Neural cell (in vitro differentiated cells): Measurements from ENCODE around the gene PRICKLE3. TPM values are rescaled to one million over a fixed set of nuclear protein-coding genes. Genes with fewer than 3 reads are reported as not detected.

Experiments used
- polyA plus RNA-seq: library from polyadenylated mRNA; depleted of rRNA; stranded (reverse); fragments of >200 nt; gene quantifications from 2 replicates; pipeline ENCODE4 v1.2.3, GENCODE V29; 2014
- small RNA-seq, 3 experiments: library from RNA; depleted of rRNA; stranded (forward); fragments of <200 nt; gene quantifications; one replicate each; pipeline ENCODE3, GENCODE V24; 2012

PRICKLE3 gene
- polyA plus RNA-seq, 1 donor from 2014 or later, result 0.45 TPM

Small RNA genes lying within 50 kb of the gene (small RNA-seq; reads per million reads assigned to genes)
- gene RN7SL262P, result 0 to 0.16 (median 0) reads per million in 3 experiments

Other genes with a start within 250 kb of the PRICKLE3 start
- gene OTUD5, start 228.8 kb downstream of the PRICKLE3 start, polyA plus RNA-seq, result 34.3 and 35.9 TPM in 2 replicates
- gene KCND1, start 214.5 kb downstream of the PRICKLE3 start, polyA plus RNA-seq, result 3.7 and 4.8 TPM in 2 replicates
- gene GRIPAP1, start 184.1 kb downstream of the PRICKLE3 start, polyA plus RNA-seq, result 134 and 138 TPM in 2 replicates
- 8.9 and 17.9 TPM in 2 replicates for gene TFE3, start 143.0 kb downstream of the PRICKLE3 start, polyA plus RNA-seq
- 2.8 and 3.1 TPM in 2 replicates for gene CCDC120, start 127.4 kb downstream of the PRICKLE3 start, polyA plus RNA-seq
- gene PRAF2, start 112.4 kb downstream of the PRICKLE3 start, polyA plus RNA-seq, result 7.3 and 10.8 TPM in 2 replicates
- 26.5 and 29.5 TPM in 2 replicates for gene WDR45, start 106.5 kb downstream of the PRICKLE3 start, polyA plus RNA-seq
- gene GPKOW, start 62.6 kb downstream of the PRICKLE3 start, polyA plus RNA-seq, result 22.9 and 27.3 TPM in 2 replicates
- gene MAGIX, start 23.6 kb downstream of the PRICKLE3 start, polyA plus RNA-seq, result 4.2 and 12.2 TPM in 2 replicates
- gene PLP2, start 14.5 kb downstream of the PRICKLE3 start, polyA plus RNA-seq, result not detected in 2 replicates
- gene SYP, start 13.8 kb upstream of the PRICKLE3 start, polyA plus RNA-seq, result 240 and 281 TPM in 2 replicates
- not detected in 2 replicates for gene CACNA1F, start 47.0 kb upstream of the PRICKLE3 start, polyA plus RNA-seq
- gene CCDC22, start 49.1 kb upstream of the PRICKLE3 start, polyA plus RNA-seq, result 16.3 and 17.0 TPM in 2 replicates
- gene FOXP3, start 78.3 kb upstream of the PRICKLE3 start, polyA plus RNA-seq, result not detected in 2 replicates
- 20.4 and 21.0 TPM in 2 replicates for gene PPP1R3F, start 83.4 kb upstream of the PRICKLE3 start, polyA plus RNA-seq
- gene GAGE10, start 117.3 kb upstream of the PRICKLE3 start, polyA plus RNA-seq, result not detected in 2 replicates
- not detected in 2 replicates for gene GAGE12J, start 135.7 kb upstream of the PRICKLE3 start, polyA plus RNA-seq
- gene GAGE13, start 145.2 kb upstream of the PRICKLE3 start, polyA plus RNA-seq, result not detected in 2 replicates